OCI-LY1 (cell line): ENCODE measurements around the gene IRF2.

Source experiments
- CTCF ChIP-seq: fragments of 200-600 bp; sonication (generic), shearing (Covaris generic); IDR thresholded peaks from 2 replicates; pipeline ENCODE4 v1.5.1; 2017; ENCODE audit warnings: mild to moderate bottlenecking, antibody characterized with exemption, low read length, moderate library complexity, mixed read lengths
- EZH2 ChIP-seq: fragments of 200-600 bp; sonication (generic), shearing (Covaris generic); IDR thresholded peaks from 2 replicates; pipeline ENCODE4 v1.8.0; 2017; ENCODE audit warnings: borderline replicate concordance, mixed run types, mild to moderate bottlenecking, antibody characterized with exemption, low read length, moderate library complexity, mixed read lengths

- no peak for TF ChIP-seq CTCF
- no peak for TF ChIP-seq EZH2
These were observed 9.4 kb downstream of the IRF2 start for GRCh38 chr4:184464759-184465454.
